ENCODE results near the gene PKIB. TPM values are rescaled to one million over a fixed set of nuclear protein-coding genes. Genes with fewer than 3 reads are reported as not detected.

Gene PKIB
- total and polyA plus RNA-seq, 2 of the 4 experiments (the other 2 are of a cell fraction) = 6.3 to 13.1 TPM

DNA sequence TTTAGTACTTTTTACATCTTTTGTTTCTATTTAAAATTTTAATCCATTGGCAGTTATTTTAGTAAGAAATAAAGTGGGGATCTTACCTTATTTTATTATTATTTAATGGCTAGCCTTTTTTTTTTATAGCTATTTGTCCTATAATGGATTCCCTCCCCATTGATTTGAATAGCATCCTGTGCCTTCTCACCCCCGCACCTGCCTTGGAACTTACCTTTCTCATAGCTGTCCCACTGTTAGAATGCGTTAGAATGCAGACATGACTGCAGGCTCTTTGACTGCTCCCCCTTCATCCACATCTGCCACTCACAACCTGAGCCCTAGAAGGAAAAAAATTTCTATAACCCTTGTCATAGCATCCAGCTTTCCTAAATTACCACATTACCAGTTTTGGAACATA, 9.1 kb downstream of the PKIB start:
- WGBS, 2 experiments (ENCODE audit: extremely low coverage in 2 of 2, insufficient read length in 1 of 2) = no CpG with 5 or more reads among the region's 2 CpGs
- H2AK5ac ChIP-seq (ENCODE audit: low read depth, low read length) = no peak overlapping the region
- H2BK20ac ChIP-seq (ENCODE audit: low read depth, low read length) = no peak overlapping the region
- H3K9ac ChIP-seq (ENCODE audit: low read depth, low read length) = no peak overlapping the region
- H2BK15ac ChIP-seq (ENCODE audit: low read depth, low read length) = no peak overlapping the region
- no peaks in the 10 kb centered on the region for H3K9me3 ChIP-seq (ENCODE audit: control insufficient read depth, insufficient read depth, low read length)
- no peak overlapping the region for H3K23ac ChIP-seq (ENCODE audit: low read depth, low read length)
- no peak for ATAC-seq (ENCODE audit: low read depth)
- H2AFZ ChIP-seq (replicated peaks; ENCODE audit: low read length, poor library complexity) = no peak overlapping the region
- no peak overlapping the region for H4K91ac ChIP-seq (ENCODE audit: insufficient read depth, low read depth, low read length)
- no peak overlapping the region for H3K56ac ChIP-seq (ENCODE audit: extremely low read depth, insufficient read depth, low read length)
- H2BK5ac ChIP-seq (ENCODE audit: low read depth, low read length, poor library complexity, severe bottlenecking) = no peak overlapping the region
- H3K79me1 ChIP-seq (ENCODE audit: low read depth in 1 of 2, low read length in 2 of 2) = no peaks in the 10 kb centered on the region
- no peak overlapping the region for H2BK120ac ChIP-seq (ENCODE audit: low read depth, low read length)
- no peak overlapping the region for H3K4ac ChIP-seq (ENCODE audit: low read depth, low read length)
- dilution Hi-C loops (cut with HindIII; ENCODE audit: low sequenced_read_pairs, unreplicated experiment) = no loop called here
- H3K27me3 ChIP-seq (ENCODE audit: control insufficient read depth, insufficient read depth, low read length) = peaks cover under 1% of the 10 kb centered on the region; the same call in 1 of the 2 replicates
- no peaks in the 10 kb centered on the region for H3K9me1 ChIP-seq (ENCODE audit: insufficient read depth, low read length)
- no peak for DNase-seq
- ChIA-PET CTCF (no interaction called here), POLR2A (ENCODE audit: unreplicated experiment) (no interaction called here)
- no peak overlapping the region for H3K27ac ChIP-seq (ENCODE audit: insufficient read depth, low read length)
- no peak overlapping the region for H2AK9ac ChIP-seq (replicated peaks; ENCODE audit: low read depth, low read length, poor library complexity)
- H3K36me3 ChIP-seq (ENCODE audit: control insufficient read depth, insufficient read depth, low read length) = no peaks in the 10 kb centered on the region
- no peaks in the 10 kb centered on the region for H4K20me1 ChIP-seq (ENCODE audit: insufficient read depth, low read length)
- H3K14ac ChIP-seq (replicated peaks; ENCODE audit: low read depth, low read length) = no peak overlapping the region
- TF ChIP-seq, protein P1, sequence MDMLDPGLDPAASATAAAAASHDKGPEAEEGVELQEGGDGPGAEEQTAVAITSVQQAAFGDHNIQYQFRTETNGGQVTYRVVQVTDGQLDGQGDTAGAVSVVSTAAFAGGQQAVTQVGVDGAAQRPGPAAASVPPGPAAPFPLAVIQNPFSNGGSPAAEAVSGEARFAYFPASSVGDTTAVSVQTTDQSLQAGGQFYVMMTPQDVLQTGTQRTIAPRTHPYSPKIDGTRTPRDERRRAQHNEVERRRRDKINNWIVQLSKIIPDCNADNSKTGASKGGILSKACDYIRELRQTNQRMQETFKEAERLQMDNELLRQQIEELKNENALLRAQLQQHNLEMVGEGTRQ (IDR thresholded peaks at IDR 0.05; ENCODE audit: low read depth, low read length) = no peak
- TF ChIP-seq RFX5 (IDR thresholded peaks at IDR 0.05; ENCODE audit: low read depth, low read length) (no peak), MAZ (IDR thresholded peaks at IDR 0.05; ENCODE audit: borderline replicate concordance, low read depth, low read length) (no peak), BHLHE40 (IDR thresholded peaks at IDR 0.05; ENCODE audit: low read depth, low read length) (no peak), MXI1 (IDR thresholded peaks at IDR 0.05; ENCODE audit: borderline replicate concordance, low read depth, low read length) (no peak), CHD1 (IDR thresholded peaks at IDR 0.05; ENCODE audit: low read depth, low read length) (no peak), SMC3 (IDR thresholded peaks at IDR 0.05; ENCODE audit: low read depth, low read length) (no peak), RAD21 (IDR thresholded peaks at IDR 0.05; ENCODE audit: low read length) (no peak), CEBPB (IDR thresholded peaks at IDR 0.05; ENCODE audit: low read depth, low read length) (no peak), FOS (IDR thresholded peaks at IDR 0.05; ENCODE audit: low read depth, low read length) (no peak)
- TF ChIP-seq, protein P2, sequence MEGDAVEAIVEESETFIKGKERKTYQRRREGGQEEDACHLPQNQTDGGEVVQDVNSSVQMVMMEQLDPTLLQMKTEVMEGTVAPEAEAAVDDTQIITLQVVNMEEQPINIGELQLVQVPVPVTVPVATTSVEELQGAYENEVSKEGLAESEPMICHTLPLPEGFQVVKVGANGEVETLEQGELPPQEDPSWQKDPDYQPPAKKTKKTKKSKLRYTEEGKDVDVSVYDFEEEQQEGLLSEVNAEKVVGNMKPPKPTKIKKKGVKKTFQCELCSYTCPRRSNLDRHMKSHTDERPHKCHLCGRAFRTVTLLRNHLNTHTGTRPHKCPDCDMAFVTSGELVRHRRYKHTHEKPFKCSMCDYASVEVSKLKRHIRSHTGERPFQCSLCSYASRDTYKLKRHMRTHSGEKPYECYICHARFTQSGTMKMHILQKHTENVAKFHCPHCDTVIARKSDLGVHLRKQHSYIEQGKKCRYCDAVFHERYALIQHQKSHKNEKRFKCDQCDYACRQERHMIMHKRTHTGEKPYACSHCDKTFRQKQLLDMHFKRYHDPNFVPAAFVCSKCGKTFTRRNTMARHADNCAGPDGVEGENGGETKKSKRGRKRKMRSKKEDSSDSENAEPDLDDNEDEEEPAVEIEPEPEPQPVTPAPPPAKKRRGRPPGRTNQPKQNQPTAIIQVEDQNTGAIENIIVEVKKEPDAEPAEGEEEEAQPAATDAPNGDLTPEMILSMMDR (conservative IDR thresholded peaks at IDR 0.05; ENCODE audit: low read depth, low read length) = no peak
- intact Hi-C loops (cut with micrococcal nuclease) = no loop called here
- no peak overlapping the region for H4K5ac ChIP-seq (ENCODE audit: low read depth, low read length)
- H3K4me2 ChIP-seq (ENCODE audit: low read depth, low read length) = no peak overlapping the region
- H3K4me1 ChIP-seq (ENCODE audit: control insufficient read depth, insufficient read depth, low read length) = no peaks in the 10 kb centered on the region
- H4K8ac ChIP-seq (ENCODE audit: low read depth in 2 of 2, low read length in 2 of 2) = no peak overlapping the region
- no TSS peak for BruUV-seq (replicated peaks)
- in situ Hi-C loops (cut with MboI; ENCODE audit: low sequenced_read_pairs) = no loop called here
- H3K4me3 ChIP-seq (ENCODE audit: insufficient read depth, low read depth, low read length) = no peak overlapping the region
- no peak overlapping the region for H3K18ac ChIP-seq (ENCODE audit: low read depth, low read length)

Measured in IMR-90 (cell line).